Epidermal melanocyte (primary cell): ENCODE data around the gene ZNRF2.
"Not testable (repeated sequence)": the region's sequence is repeated elsewhere in the genome, so short reads cannot be mapped to it uniquely, and the experiment has no call there.

ENCODE experiments used
- DNase-seq: peaks from one replicate; pipeline ENCODE4 v3.0.0; 2011; ENCODE audit warnings: low spot score; ENCODE audit not compliant: insufficient read length

ZNRF2 gene

DNA sequence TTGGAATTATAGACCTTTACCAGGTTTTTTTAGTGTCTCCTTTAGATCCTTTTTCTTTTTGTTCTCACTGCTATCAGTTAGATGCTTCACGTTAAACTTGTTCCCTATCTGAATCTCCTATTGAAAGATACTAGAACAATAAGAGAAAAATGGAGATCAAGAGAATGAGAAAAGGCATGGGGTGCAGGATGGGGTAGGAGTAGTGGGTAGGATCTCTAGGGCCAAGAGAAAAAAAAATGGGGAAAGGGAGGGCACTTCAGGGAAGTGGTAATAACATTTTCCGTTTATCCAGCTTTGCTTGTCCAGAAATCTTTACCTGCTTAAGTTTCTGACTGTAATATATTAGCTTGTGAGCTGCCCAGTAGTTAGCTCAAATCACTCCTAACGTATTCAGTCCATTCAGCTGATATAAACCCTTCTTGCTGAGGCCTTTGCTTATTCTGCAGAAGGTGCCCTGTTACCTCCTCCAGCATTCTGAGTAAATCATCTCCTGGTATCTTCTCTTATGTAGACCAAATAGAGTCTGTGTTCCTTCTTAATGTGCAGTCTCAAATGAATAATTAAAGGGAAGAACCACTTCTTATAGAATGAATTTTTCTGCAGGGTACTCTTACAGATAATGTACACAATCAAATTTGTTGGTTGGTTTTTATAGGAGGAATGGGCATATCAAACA lies 69.7 kb downstream of the ZNRF2 start:
- DNase-seq: no peak

DNA sequence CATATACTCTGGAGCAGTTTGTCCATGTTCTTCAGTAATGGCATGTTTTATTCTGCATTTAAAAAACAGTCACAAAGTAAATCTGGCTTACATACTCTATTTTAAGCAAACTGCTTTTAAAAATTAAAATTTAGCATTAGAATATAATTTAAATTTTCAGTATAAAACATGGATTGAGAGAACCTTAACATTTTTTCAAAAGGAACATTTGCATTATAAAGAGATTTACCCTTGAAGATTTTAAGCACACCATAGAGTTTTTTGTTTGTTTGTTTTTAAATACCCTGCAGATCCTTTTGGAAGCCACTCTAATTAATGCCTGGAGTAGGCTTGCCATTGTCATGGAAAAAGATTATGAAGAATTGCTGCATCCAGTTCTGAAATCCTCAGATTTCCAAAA lies 70.4 kb downstream of the ZNRF2 start:
- DNase-seq: no peak

DNA sequence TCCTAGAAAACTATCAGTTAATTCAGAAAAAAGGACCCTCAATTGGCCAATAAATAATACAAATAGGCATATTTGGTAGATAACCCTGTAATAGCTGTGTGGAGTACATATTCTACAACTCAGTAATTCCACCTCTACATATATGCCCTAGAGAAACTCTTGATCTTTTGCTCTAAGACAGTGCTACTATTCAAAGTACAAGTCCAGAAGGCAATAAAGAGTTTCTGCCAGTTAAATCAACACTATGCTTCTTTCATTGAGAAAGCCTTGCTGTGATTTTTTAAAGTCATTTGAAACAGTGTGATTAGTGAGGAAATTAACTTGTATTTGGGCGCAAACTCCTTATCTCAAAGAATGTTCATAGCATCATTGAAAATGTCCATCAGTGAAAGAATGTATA lies 75.6 kb downstream of the ZNRF2 start:
- DNase-seq: no peak

DNA sequence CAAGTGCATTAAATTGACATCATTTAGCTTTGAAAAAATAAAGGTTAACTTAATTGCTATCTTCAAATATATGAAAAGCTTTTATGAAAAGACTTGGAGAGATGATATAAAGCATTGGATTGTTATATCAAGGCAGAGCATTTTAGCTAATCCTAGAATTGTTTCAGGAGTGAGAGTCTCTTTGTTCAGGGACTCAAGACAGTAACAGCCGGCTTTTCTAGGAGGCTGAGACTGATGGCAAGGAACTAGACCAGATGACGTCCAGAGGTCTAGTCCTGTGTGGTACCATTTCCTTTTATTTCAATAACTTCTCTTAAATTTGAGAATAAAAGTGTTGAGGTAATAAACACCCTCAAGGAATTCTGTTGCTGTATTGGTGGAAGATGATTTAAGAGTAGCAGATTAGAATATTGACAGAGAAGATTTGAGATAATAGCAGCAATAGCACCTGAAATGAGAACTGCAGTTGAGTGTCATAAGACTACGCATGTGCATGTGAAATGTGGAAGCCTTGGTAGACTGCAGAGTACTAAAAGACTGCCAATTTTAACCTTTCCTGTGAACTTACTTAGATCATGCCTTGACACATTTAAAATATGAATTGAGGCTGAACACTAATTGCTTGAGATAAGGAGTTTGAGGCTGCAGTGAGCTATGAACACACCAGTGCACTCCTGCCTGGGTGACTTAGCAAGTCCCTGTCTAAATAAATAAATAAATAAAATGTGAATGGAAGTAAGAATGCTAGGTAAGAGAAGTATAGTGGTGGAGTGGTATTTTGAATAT lies 79.6 kb downstream of the ZNRF2 start:
- no peak for DNase-seq

DNA sequence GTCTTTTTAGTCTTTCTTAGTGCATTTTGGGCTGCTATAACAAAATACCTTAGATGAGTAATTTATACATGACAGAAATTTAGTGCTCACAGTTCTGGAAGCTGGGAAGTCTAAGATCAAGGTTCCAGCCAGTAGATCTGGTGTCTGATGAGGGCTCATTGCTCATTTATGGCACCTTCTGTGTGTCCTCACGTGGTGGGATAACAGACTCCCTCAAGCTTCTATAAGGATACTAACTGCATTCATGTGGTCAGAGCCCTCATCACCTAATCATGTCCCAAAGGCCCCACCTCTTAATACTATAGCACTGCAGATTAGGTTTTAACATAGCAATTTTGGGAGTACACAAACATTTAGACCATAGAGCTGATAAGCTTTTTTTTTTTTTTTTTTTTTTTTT lies 80.4 kb downstream of the ZNRF2 start:
- no peak for DNase-seq

DNA sequence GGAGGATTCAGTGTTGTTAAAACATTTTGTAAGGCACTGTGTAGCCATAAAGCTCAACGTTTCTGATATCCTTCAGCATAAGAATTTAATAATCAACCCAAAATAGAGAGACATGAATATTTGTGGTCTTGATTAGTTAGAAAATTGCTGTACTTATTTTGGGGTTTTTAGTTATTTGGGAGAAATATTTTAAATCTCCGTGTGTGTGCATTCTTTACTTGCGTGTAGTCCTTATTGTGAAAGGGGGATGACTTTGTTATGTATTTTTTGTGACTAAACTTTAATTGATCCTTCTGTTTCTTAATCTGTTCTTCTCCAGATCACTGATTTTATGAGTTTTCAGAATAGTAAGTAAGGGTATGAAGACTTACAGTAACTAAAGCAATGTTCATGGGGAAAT lies 81.2 kb downstream of the ZNRF2 start:
- no peak for DNase-seq

DNA sequence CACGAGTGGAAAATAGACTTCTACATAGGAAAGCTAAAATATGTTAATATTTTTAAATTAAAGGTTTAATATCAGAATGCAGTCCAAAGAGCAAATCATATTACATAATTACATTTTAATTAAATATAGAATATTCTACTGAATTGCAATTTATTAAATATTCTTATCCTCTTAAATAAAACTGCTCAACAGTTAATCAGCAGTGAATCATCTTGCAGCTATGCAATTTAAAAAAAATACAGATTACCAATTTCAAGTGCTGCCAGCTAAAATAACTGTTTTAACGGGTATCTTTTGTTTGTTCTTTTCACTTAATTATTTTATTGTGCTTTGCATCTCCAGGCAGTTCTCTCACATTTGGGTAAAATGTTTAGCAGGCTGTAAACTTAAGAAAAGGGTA lies 82.2 kb downstream of the ZNRF2 start:
- no peak for DNase-seq

DNA sequence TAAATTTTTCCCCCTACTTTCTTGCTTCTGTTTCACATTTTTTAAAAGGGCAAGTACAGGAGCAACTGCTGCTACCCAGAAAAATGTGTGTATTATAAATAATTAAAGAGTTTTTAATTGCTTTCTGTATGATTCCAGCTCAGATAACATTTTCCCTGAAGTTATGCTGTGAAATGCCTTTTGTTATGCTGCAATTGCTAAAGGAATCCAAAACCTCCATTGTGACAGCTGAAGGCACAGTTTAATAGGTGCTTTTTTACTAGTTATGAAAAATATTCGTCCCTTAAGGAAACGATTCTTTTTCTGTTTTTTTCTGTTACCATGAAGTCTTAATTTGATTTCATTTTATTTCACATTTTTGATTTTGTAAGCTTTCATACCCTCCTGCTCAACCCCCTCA lies 83.2 kb downstream of the ZNRF2 start:
- no peak for DNase-seq

DNA sequence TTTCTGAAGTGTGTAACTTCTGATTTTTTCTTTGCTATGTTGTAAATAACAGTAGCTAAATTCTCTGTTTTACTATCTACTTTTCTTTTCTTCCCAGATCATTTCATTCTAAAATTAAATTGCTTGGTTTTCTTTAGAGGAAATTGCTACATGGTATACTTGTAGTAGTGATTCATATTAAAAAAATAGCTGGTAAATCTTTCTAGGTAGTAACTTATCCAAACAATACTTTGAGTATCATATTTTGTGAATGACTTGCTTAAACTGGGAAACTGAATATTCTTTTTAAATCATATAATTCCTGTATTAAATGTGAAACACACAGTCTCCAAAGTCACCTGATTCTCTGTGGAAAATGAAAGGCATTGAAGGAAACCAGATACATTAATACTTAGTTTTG lies 85.5 kb downstream of the ZNRF2 start:
- no peak for DNase-seq

DNA sequence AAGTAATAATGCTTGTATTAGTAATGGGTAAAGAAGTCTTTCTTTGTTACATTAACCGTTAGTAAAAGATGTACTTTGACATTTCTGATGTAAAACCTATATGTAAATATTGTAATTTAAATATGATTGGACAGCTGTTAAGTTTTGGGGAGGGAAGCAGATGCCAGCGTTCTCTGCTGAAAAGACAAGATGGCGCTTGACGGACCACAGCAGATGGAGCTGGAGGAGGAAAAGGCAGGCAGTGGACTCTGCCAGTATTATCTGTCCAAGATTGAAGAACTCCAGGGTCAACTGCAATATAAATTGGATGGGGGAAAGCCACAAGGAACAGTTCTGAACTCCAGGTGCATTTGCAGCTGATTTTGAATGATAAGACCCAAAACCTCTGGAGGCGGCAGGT lies 86.9 kb downstream of the ZNRF2 start:
- DNase-seq: no peak

DNA sequence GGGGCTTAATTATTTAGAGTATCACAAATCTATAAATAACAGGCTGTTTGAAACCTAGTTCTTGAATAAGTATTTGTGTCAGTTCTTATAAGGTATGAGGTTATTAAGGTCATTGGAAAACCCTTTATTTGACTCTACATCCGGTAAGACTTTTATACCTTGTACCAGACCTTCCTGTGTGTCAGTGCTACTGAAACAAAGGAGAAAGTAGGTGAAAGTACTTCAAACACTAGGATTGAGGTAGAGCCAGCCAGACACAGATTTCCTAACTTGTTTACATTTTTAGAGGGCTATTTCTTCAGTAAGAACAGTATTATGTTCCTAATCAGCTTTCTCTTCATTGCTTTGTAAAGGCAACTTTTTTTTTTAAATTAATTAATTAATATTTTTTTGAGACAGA lies 93.9 kb downstream of the ZNRF2 start:
- DNase-seq: no peak

DNA sequence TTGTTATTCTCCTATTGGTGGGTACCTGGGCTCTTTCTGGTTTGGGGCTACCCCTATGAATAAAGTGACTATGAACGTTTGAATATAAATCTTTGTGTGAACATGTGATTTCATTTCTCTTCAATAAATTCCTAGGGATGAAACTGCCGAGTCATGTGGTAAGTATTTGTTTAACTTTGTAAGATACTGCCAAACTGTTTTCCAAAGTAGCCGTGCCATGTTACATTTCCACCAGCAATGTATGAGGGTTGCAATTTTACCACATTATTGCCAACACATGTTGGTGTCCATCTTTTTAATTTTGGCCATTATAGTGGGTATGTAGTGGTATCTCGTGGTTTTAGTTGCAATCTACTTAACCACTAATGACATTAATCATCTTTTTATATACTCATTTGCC lies 94.7 kb downstream of the ZNRF2 start:
- DNase-seq: no peak

DNA sequence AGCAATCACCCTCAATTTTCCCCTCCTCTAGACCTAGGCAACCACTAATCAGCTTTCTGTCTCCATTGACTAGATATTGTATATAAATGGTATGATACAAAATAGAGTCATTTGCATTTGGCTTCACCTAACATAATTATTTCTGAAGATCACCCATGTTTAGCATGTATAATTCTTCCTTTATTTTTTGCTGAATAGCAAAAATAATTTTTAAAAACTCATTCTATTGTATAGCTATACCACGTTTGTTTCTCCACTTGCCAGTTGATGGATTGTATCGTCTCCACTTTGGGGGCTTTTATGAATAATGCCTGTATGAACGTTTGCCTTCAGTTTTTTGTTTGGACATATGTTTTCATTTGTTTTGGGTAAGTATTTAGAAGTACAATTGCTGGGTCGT lies 95.3 kb downstream of the ZNRF2 start:
- no peak for DNase-seq

DNA sequence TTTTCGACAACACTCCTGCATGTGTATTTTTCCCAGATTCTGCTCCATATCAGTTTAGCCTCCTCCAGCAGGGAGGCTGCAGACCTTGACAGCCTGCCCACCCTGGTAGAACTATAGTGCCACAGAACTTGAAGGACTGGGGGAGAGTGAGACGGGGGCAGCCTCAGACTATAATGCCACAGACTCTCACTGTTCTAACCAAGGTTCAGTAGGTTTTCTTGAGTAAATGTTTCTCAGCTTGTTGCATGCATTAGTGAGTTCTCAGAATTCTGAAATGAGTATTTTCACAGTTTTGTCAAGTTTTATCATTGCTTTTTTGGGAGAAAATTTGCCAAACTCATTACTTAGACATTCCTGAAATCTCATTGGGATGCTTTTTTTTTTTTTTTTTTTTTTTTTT lies 95.9 kb downstream of the ZNRF2 start:
- DNase-seq: no peak

DNA sequence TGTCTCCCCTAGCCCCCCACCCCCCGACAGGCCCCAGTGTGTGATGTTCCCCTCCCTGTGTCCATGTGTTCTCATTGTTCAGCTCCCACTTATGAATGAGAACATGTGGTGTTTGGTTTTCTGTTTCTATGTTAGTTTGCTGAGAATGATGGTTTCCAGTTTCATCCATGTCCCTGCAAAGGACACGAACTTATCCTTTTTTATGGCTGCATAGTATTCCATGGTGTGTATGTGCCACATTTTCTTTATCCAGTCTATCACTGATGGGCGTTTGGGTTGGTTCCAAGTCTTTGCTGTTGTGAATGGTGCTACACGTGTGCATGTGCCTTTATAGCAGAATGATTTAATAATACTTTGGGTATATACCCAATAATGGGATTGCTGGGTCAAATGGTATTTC lies 96.4 kb downstream of the ZNRF2 start:
- DNase-seq: not testable (repeated sequence)

DNA sequence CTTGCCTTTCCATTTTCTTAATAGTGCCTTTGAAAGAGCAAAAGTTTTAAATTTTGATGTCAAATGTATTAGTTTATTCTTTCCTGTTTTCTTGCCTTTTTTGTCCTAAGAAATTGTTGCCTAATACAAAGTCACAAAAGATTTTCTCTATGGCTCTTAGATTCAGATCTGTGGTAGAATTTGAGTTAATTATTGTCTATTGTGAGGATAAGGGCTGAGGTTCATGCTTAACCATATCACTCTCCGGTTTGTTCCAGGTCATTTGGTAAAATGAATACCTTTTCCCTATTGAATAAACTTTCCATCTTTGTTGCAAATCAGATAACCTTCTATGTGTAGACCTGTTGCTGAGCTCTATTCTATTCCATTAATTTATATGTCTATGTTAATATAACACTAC lies 98.2 kb downstream of the ZNRF2 start:
- no peak for DNase-seq

DNA sequence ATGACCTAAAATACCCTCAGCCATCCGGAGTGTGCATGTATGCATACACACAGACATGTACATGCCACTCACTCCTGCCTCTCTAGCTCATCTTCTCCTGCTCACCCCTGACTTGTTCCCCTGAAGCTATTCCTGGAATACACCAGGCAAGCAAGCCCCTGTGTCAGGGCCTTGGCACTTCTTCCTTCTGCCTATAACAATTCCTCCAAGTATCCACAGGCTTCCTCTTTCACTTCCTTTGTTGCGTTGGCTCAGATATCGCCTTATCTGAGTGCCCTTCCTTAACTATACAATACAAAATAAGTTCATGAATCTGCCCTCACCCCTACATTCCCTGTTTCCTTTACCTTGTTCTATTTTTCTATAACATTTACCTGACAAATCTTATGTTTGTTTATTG lies 105.4 kb downstream of the ZNRF2 start:
- no peak for DNase-seq

DNA sequence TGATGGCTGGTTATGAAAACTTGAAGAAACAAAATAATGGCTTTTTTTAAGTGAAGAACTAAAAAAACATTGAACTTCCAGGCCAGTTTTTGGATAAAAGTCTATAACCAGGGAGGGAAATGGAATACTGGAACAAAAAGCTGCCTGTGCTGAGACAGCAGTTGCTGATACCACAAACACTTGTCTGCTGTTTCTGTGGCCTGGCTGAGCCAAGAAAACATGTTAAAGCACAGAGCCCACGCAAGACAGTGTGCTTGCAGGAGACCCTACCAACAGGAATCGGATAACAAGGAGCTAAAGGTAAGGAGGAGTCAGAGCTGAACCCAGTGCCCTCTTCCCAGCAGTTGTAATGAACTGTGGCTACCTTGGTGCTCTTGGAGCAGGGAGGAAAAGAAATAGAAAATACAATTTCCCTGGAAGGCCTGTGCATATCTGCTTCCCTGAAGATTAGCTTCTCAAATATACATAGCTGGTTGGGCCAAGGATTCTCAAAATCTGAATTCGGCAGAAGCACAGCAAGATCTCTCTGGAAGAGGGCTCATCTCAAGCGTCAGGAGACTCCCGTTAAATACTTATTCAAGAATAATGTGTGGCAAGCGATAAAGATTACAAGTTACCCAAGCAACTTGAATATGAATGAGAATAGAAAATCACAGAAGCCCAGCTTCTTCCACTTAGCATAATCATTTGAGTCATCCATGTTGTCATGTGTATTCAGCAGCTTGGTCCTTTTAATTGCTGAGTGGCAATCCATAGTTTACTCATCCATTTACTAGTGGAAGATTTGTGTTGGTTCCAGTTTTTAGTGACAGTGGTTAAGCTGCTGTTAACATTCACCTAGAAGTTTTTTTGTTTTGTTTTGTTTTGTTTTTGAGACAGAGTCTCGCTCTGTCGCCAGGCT lies 106.6 kb downstream of the ZNRF2 start:
- DNase-seq: no peak

DNA sequence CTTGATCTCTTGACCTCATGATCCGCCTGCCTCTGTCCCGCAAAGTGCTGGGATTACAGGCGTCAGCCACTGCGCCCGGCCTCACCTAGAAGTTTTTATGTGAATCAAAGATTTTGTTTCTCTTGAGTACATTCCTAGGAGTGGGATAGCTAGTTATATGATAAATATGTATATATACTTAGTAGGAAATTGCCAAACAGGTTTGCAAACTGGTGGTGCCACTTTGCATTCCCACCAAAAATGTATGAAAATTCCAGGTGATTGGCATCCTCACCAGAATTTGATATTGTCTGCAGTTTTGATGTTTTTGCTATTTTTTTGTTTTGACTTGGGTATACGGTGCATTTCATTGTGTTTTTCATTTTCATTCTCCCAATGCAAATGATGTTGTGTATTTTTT lies 107.4 kb downstream of the ZNRF2 start:
- no peak for DNase-seq

DNA sequence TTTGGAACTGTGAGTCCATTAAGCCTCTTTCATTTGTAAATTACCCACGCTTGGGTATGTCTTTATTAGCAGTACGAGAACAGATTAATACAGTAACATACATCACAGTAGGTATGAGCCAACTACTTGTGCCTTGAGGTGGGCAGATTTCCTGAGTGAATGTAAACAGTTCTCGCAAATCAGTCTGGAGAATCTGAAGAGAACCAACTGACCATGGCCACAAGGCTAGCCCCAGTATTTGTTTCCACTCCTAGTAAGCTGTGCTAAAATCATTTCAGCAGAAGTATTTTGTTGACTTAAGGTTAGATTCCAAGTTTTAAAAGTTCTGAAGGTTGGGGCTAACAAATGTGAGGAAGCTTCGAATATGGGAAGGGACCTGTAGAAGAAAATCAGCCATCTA lies 111.3 kb downstream of the ZNRF2 start:
- DNase-seq: no peak

DNA sequence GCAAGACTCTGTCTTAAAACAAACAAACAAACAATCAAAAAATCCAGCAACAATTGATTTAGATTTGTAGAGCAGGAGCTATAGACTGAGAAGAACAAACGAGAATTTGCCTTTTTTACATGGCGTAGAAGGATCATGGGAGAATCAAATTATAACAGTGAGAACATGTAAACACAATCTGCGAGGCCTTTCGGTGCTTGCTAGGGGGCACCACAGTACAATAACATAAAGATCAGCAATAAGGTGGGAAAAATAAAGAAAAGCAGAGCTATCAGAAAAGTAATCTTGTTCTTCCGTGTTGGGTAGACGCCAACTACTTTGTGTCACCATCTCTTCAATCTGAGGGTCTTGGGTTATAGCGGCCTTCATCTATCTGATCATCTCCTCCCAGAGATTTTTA lies 112.0 kb downstream of the ZNRF2 start:
- no peak for DNase-seq

DNA sequence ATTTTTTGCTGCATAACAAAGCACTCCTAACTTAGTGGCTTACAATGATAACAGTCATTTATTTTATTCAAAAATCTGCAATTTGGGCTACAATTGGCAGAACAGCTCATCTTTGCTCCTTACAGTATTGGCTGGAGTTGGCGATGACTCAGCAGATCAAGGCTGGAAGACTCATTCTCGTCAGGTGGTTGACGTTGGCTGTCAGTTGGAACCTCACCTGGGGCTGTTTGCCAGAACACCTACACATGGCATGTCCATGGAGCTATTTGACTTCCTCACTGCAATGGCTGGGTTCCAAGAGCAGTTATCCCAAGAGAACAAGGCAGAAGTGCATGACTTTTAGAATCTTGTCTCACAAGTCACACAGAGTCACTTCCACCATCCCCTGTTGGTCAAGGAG lies 119.1 kb downstream of the ZNRF2 start:
- no peak for DNase-seq
